GM23338 (cell line): ENCODE results near the gene ITPR2. TPM values are rescaled to one million over a fixed set of nuclear protein-coding genes. Genes with fewer than 3 reads are reported as not detected.

ENCODE experiments used
- ATAC-seq: fragments of 200-7000 bp; cut with Tn5 transposase; 3 replicates; pipeline ENCODE4 v1.9.1; 2020
- DNase-seq: peaks from one replicate; pipeline ENCODE4 v3.0.0-alpha.2; 2015; ENCODE audit warnings: low spot score
- H2AFZ ChIP-seq: fragments of 200-600 bp; sonication (generic); 2 replicates; pipeline ENCODE4 v1.8.0; 2016; ENCODE audit warnings: antibody characterized with exemption, mild to moderate bottlenecking, moderate library complexity
- H3F3A ChIP-seq: fragments of 200-600 bp; sonication (generic); replicated peaks from 2 replicates; pipeline ENCODE4 v1.8.0; 2017; ENCODE audit warnings: antibody characterized with exemption, mixed run types, low read depth
- H3K27ac ChIP-seq: fragments of 200-600 bp; sonication (generic); 2 replicates; pipeline ENCODE4 v1.6.1; 2016; ENCODE audit warnings: low read depth
- H3K27me3 ChIP-seq: fragments of 200-600 bp; sonication (generic); 2 replicates; pipeline ENCODE4 v1.8.0; 2016; ENCODE audit warnings: mild to moderate bottlenecking, mixed run types, moderate library complexity; ENCODE audit not compliant: insufficient read depth
- H3K36me3 ChIP-seq: fragments of 200-600 bp; sonication (generic); 2 replicates; pipeline ENCODE4 v1.8.0; 2016; ENCODE audit warnings: mild to moderate bottlenecking; ENCODE audit not compliant: insufficient read depth
- H3K4me1 ChIP-seq: fragments of 200-600 bp; sonication (generic); 2 replicates; pipeline ENCODE4 v1.8.0; 2016; ENCODE audit warnings: mild to moderate bottlenecking, moderate library complexity; ENCODE audit not compliant: insufficient read depth
- H3K4me2 ChIP-seq: fragments of 200-600 bp; sonication (generic); 2 replicates; pipeline ENCODE4 v1.7.1; 2017; ENCODE audit warnings: mixed run types
- H3K4me3 ChIP-seq: fragments of 200-600 bp; sonication (generic); 2 replicates; pipeline ENCODE4 v1.6.1; 2016; ENCODE audit warnings: mixed run types
- H3K79me2 ChIP-seq: fragments of 200-600 bp; sonication (generic); replicated peaks from 2 replicates; pipeline ENCODE4 v1.8.0; 2017; ENCODE audit warnings: mild to moderate bottlenecking; ENCODE audit not compliant: insufficient read depth
- H3K9me2 ChIP-seq: fragments of 200-600 bp; sonication (generic); 2 replicates; pipeline ENCODE4 v1.8.0; 2017; ENCODE audit not compliant: insufficient read depth
- H4K20me1 ChIP-seq: fragments of 200-600 bp; sonication (generic); replicated peaks from 2 replicates; pipeline ENCODE4 v1.8.0; 2017; ENCODE audit warnings: mild to moderate bottlenecking; ENCODE audit not compliant: insufficient read depth
- H3K27ac Mint-ChIP-seq: 2 replicates; pipeline ENCODE4 v1.8.0; 2020; ENCODE audit warnings: inconsistent platforms, mild to moderate bottlenecking, moderate library complexity, mixed read lengths
- H3K27me3 Mint-ChIP-seq: 3 replicates; pipeline ENCODE4 v1.8.0; 2022; ENCODE audit warnings: low read depth, mild to moderate bottlenecking, moderate library complexity, mixed read lengths, inconsistent platforms; ENCODE audit not compliant: insufficient read depth, poor library complexity
- H3K36me3 Mint-ChIP-seq: 3 replicates; pipeline ENCODE4 v1.8.0; 2021; ENCODE audit warnings: low read depth, mild to moderate bottlenecking, inconsistent platforms, moderate library complexity, mixed read lengths
- H3K4me1 Mint-ChIP-seq: 3 replicates; pipeline ENCODE4 v1.8.0; 2020; ENCODE audit warnings: mild to moderate bottlenecking, inconsistent platforms, mixed read lengths
- H3K4me3 Mint-ChIP-seq: 3 replicates; pipeline ENCODE4 v1.8.0; 2021; ENCODE audit warnings: moderate library complexity, mild to moderate bottlenecking, inconsistent platforms, mixed read lengths
- H3K9me3 Mint-ChIP-seq: 3 replicates; pipeline ENCODE4 v1.8.0; 2020; ENCODE audit warnings: moderate library complexity, mild to moderate bottlenecking, inconsistent platforms, mixed read lengths
- CREB1 ChIP-seq: fragments of 250-450 bp; sonication (Bioruptor Pico); IDR thresholded peaks from 2 replicates; pipeline ENCODE4 v1.5.0; 2020; ENCODE audit warnings: low read depth, mild to moderate bottlenecking, moderate library complexity
- EZH2 ChIP-seq: fragments of 200-600 bp; sonication (generic); IDR thresholded peaks from one replicate; pipeline ENCODE4 v1.8.0; 2017; ENCODE audit warnings: antibody characterized with exemption, mild to moderate bottlenecking, low read depth; ENCODE audit not compliant: unreplicated experiment
- EZH2phosphoT487 ChIP-seq: fragments of 200-600 bp; sonication (generic); IDR thresholded peaks from one replicate; pipeline ENCODE4 v1.8.1; 2018; ENCODE audit warnings: antibody characterized with exemption; ENCODE audit not compliant: unreplicated experiment
- JUNB ChIP-seq: IDR thresholded peaks from one replicate; pipeline ENCODE4 v1.6.1; 2016; ENCODE audit warnings: antibody characterized with exemption; ENCODE audit not compliant: unreplicated experiment
- NANOG ChIP-seq: IDR thresholded peaks from 2 replicates; pipeline ENCODE4 v1.6.1; 2016; ENCODE audit warnings: antibody characterized with exemption, borderline replicate concordance
- POLR2AphosphoS5 ChIP-seq: IDR thresholded peaks from 2 replicates; pipeline ENCODE4 v1.6.1; 2016; ENCODE audit warnings: antibody characterized with exemption, low read depth
- STAT1 ChIP-seq: IDR thresholded peaks from one replicate; pipeline ENCODE4 v1.6.1; 2016; ENCODE audit warnings: antibody characterized with exemption; ENCODE audit not compliant: unreplicated experiment
- ZNF114 ChIP-seq: fragments of 250-450 bp; sonication (Bioruptor Pico); IDR thresholded peaks from 2 replicates; pipeline ENCODE4 v1.5.0; 2020; ENCODE audit warnings: mild to moderate bottlenecking, moderate library complexity
- ZNF331 ChIP-seq: fragments of 250-450 bp; sonication (Bioruptor Pico); IDR thresholded peaks from 2 replicates; pipeline ENCODE4 v1.5.0; 2020; ENCODE audit warnings: low read depth, mild to moderate bottlenecking, moderate library complexity
- polyA plus RNA-seq: library from polyadenylated mRNA; unstranded; fragments of >200 nt; fragmentation: Nextera tagmentation; extraction: Ambion mirVana; gene quantifications from 2 replicates; pipeline ENCODE4 v1.2.1, GENCODE V29; 2016
- total RNA-seq: library from RNA; depleted of rRNA; stranded (reverse); fragments of >200 nt; shearing (Covaris generic); gene quantifications from 2 replicates; pipeline ENCODE4 v1.2.3, GENCODE V29; 2014
- TF ChIP-seq, protein P1 (sequence below): IDR thresholded peaks from 2 replicates; pipeline ENCODE4 v1.6.1; 2016; ENCODE audit warnings: antibody characterized with exemption
- TF ChIP-seq, protein P2 (sequence below), 2 experiments: fragments of 200-600 bp in 1 of 2; sonication (generic) in 1 of 2; conservative IDR thresholded peaks; 2 replicates each; pipeline versions ENCODE4 v1.5.1 to v1.6.1; 2016 to 2017; ENCODE audit warnings: antibody characterized with exemption in 2 of 2, low read depth in 2 of 2, mild to moderate bottlenecking in 2 of 2, moderate library complexity in 1 of 2
- TF ChIP-seq, protein P3 (sequence below): fragments of 250-450 bp; sonication (Bioruptor Pico); IDR thresholded peaks from 2 replicates; pipeline ENCODE4 v1.5.0; 2020; ENCODE audit warnings: mild to moderate bottlenecking, moderate library complexity
- TF ChIP-seq, protein P4 (sequence below): IDR thresholded peaks from one replicate; pipeline ENCODE4 v1.6.1; 2018; ENCODE audit warnings: antibody characterized with exemption; ENCODE audit not compliant: unreplicated experiment

ITPR2 gene
- total and polyA plus RNA-seq, 2 experiments from 2014 or later, result 44.5 to 65.2 TPM

DNA sequence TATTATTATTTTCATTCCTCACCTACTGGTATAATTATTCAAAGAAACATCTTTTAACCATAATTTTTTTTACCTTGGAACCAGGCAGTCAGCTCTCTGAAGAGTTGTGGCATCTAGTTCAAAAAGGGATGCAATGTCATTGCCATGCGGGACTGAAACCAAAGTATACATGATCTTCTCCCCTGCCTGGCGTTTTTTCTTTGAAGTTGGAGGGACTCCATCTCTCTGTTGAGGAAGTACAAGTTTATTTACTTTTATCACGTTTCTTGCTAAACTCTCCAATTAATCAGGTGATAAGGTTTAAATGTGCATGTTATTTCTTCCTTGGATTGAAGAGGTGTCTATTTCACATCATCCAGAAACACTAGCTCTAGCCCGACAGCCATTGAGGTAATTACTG lies 146.6 kb downstream of the ITPR2 start:
- no peak for DNase-seq
- H3F3A ChIP-seq, result no peaks in the 10 kb centered on the region
- no peak overlapping the region for H2AFZ ChIP-seq
- H3K4me1 ChIP-seq, result peaks cover 15% of the 10 kb centered on the region
- H3K36me3 ChIP-seq, result peaks cover 18% of the 10 kb centered on the region
- Mint-ChIP-seq H3K4me3 (no peak overlapping the region), H3K36me3 (peaks cover 73% of the 10 kb centered on the region), H3K27ac (no peak overlapping the region; the same call in 1 of the 2 replicates), H3K9me3 (peaks cover 5% of the 10 kb centered on the region; the same call in 2 of the 3 replicates), H3K27me3 (no peaks in the 10 kb centered on the region), H3K4me1 (peaks cover 26% of the 10 kb centered on the region)
- no peak for ATAC-seq
- TF ChIP-seq, protein P1, sequence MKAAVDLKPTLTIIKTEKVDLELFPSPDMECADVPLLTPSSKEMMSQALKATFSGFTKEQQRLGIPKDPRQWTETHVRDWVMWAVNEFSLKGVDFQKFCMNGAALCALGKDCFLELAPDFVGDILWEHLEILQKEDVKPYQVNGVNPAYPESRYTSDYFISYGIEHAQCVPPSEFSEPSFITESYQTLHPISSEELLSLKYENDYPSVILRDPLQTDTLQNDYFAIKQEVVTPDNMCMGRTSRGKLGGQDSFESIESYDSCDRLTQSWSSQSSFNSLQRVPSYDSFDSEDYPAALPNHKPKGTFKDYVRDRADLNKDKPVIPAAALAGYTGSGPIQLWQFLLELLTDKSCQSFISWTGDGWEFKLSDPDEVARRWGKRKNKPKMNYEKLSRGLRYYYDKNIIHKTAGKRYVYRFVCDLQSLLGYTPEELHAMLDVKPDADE, result no peak
- TF ChIP-seq STAT1 (no peak), EZH2phosphoT487 (no peak), EZH2 (no peak), ZNF331 (CRISPR knock-in tag) (no peak), CREB1 (no peak), NANOG (no peak), ZNF114 (CRISPR knock-in tag) (no peak), JUNB (no peak), POLR2AphosphoS5 (no peak)
- TF ChIP-seq, protein P2, sequence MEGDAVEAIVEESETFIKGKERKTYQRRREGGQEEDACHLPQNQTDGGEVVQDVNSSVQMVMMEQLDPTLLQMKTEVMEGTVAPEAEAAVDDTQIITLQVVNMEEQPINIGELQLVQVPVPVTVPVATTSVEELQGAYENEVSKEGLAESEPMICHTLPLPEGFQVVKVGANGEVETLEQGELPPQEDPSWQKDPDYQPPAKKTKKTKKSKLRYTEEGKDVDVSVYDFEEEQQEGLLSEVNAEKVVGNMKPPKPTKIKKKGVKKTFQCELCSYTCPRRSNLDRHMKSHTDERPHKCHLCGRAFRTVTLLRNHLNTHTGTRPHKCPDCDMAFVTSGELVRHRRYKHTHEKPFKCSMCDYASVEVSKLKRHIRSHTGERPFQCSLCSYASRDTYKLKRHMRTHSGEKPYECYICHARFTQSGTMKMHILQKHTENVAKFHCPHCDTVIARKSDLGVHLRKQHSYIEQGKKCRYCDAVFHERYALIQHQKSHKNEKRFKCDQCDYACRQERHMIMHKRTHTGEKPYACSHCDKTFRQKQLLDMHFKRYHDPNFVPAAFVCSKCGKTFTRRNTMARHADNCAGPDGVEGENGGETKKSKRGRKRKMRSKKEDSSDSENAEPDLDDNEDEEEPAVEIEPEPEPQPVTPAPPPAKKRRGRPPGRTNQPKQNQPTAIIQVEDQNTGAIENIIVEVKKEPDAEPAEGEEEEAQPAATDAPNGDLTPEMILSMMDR (conservative IDR thresholded peaks at IDR 0.05; ENCODE audit: low read depth in 2 of 2), result no peak
- TF ChIP-seq, protein P3, sequence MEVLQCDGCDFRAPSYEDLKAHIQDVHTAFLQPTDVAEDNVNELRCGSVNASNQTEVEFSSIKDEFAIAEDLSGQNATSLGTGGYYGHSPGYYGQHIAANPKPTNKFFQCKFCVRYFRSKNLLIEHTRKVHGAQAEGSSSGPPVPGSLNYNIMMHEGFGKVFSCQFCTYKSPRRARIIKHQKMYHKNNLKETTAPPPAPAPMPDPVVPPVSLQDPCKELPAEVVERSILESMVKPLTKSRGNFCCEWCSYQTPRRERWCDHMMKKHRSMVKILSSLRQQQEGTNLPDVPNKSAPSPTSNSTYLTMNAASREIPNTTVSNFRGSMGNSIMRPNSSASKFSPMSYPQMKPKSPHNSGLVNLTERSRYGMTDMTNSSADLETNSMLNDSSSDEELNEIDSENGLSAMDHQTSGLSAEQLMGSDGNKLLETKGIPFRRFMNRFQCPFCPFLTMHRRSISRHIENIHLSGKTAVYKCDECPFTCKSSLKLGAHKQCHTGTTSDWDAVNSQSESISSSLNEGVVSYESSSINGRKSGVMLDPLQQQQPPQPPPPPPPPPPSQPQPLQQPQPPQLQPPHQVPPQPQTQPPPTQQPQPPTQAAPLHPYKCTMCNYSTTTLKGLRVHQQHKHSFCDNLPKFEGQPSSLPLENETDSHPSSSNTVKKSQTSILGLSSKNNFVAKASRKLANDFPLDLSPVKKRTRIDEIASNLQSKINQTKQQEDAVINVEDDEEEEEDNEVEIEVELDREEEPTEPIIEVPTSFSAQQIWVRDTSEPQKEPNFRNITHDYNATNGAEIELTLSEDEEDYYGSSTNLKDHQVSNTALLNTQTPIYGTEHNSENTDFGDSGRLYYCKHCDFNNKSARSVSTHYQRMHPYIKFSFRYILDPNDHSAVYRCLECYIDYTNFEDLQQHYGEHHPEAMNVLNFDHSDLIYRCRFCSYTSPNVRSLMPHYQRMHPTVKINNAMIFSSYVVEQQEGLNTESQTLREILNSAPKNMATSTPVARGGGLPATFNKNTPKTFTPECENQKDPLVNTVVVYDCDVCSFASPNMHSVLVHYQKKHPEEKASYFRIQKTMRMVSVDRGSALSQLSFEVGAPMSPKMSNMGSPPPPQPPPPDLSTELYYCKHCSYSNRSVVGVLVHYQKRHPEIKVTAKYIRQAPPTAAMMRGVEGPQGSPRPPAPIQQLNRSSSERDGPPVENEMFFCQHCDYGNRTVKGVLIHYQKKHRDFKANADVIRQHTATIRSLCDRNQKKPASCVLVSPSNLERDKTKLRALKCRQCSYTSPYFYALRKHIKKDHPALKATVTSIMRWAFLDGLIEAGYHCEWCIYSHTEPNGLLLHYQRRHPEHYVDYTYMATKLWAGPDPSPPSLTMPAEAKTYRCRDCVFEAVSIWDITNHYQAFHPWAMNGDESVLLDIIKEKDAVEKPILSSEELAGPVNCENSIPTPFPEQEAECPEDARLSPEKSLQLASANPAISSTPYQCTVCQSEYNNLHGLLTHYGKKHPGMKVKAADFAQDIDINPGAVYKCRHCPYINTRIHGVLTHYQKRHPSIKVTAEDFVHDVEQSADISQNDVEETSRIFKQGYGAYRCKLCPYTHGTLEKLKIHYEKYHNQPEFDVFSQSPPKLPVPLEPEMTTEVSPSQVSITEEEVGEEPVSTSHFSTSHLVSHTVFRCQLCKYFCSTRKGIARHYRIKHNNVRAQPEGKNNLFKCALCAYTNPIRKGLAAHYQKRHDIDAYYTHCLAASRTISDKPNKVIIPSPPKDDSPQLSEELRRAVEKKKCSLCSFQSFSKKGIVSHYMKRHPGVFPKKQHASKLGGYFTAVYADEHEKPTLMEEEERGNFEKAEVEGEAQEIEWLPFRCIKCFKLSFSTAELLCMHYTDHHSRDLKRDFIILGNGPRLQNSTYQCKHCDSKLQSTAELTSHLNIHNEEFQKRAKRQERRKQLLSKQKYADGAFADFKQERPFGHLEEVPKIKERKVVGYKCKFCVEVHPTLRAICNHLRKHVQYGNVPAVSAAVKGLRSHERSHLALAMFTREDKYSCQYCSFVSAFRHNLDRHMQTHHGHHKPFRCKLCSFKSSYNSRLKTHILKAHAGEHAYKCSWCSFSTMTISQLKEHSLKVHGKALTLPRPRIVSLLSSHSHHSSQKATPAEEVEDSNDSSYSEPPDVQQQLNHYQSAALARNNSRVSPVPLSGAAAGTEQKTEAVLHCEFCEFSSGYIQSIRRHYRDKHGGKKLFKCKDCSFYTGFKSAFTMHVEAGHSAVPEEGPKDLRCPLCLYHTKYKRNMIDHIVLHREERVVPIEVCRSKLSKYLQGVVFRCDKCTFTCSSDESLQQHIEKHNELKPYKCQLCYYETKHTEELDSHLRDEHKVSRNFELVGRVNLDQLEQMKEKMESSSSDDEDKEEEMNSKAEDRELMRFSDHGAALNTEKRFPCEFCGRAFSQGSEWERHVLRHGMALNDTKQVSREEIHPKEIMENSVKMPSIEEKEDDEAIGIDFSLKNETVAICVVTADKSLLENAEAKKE, result no peak
- TF ChIP-seq, protein P4, sequence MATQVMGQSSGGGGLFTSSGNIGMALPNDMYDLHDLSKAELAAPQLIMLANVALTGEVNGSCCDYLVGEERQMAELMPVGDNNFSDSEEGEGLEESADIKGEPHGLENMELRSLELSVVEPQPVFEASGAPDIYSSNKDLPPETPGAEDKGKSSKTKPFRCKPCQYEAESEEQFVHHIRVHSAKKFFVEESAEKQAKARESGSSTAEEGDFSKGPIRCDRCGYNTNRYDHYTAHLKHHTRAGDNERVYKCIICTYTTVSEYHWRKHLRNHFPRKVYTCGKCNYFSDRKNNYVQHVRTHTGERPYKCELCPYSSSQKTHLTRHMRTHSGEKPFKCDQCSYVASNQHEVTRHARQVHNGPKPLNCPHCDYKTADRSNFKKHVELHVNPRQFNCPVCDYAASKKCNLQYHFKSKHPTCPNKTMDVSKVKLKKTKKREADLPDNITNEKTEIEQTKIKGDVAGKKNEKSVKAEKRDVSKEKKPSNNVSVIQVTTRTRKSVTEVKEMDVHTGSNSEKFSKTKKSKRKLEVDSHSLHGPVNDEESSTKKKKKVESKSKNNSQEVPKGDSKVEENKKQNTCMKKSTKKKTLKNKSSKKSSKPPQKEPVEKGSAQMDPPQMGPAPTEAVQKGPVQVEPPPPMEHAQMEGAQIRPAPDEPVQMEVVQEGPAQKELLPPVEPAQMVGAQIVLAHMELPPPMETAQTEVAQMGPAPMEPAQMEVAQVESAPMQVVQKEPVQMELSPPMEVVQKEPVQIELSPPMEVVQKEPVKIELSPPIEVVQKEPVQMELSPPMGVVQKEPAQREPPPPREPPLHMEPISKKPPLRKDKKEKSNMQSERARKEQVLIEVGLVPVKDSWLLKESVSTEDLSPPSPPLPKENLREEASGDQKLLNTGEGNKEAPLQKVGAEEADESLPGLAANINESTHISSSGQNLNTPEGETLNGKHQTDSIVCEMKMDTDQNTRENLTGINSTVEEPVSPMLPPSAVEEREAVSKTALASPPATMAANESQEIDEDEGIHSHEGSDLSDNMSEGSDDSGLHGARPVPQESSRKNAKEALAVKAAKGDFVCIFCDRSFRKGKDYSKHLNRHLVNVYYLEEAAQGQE, result no peak
- no peak overlapping the region for H3K4me2 ChIP-seq
- H3K27ac ChIP-seq, result no peak overlapping the region
- H3K79me2 ChIP-seq, result peaks cover 12% of the 10 kb centered on the region; the same call in 1 of the 2 replicates
- no peak overlapping the region for H3K4me3 ChIP-seq
- H3K27me3 ChIP-seq, result no peaks in the 10 kb centered on the region
- no peaks in the 10 kb centered on the region; the same call in none of the 2 replicates for H3K9me2 ChIP-seq
- no peaks in the 10 kb centered on the region for H4K20me1 ChIP-seq
